TTC549 (cell line): ENCODE data around the gene KRTAP5-3.
A peak's percentile ranks its signal among the peaks of the same experiment; 100 is the strongest.
"Not testable (repeated sequence)": the region's sequence is repeated elsewhere in the genome, so short reads cannot be mapped to it uniquely, and the experiment has no call there.

Experiments
- FAIRE-seq: peaks from 2 replicates; lab custom pipeline; 2012; peaks lifted over from hg19 to GRCh38; lab: Jason Lieb, UNC

KRTAP5-3 gene

DNA sequence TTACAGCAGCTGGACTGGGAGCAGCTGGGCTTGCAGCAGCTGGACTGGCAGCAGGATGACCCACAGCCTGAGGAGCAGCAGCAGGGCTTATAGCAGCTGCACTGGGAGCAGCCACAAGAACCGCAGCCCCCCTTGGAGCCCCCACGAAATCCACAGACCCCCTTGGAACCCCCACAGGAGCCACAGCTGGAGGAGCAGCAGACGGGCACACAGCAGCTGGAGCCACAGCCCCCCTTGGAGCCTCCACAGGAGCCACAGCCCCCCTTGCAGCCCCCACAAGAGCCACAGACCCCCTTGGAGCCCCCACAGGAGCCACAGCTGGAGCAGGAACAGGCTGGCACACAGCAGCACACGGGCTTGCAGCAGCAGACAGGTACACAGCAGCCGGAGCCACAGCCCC, 362 bp downstream of the KRTAP5-3 start:
- not testable (repeated sequence) for FAIRE-seq

GRCh38 chr11:1607156-1607845, 962 bp downstream of the KRTAP5-3 start:
- not testable (repeated sequence) for FAIRE-seq

GRCh38 chr11:1605923-1606322, 2.3 kb downstream of the KRTAP5-3 start:
- FAIRE-seq: not testable (repeated sequence)

GRCh38 chr11:1604711-1605110, 3.6 kb downstream of the KRTAP5-3 start:
- no peak for FAIRE-seq

GRCh38 chr11:1604181-1604580, 4.1 kb downstream of the KRTAP5-3 start:
- no peak for FAIRE-seq

GRCh38 chr11:1603629-1604028, 4.6 kb downstream of the KRTAP5-3 start:
- no peak for FAIRE-seq

DNA sequence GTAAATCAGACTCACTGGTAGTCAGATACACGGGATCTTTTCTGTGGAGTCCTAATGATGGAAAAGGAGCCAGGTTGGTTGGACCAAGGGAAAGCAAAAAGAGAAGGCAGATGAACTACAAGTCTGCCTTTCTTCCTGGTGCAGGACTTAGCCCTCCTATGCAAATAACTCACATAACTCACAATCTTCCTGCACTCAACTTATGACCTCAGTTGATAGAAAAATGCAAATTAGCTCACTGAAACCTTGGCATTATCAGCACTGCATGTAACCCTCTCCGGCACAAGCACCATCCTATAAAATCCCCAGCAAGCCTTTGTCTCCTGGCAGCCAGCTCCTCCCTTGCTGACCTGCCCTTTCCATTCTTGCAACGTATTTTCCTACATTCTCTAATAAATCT, 6.6 kb downstream of the KRTAP5-3 start:
- not testable (repeated sequence) for FAIRE-seq

DNA sequence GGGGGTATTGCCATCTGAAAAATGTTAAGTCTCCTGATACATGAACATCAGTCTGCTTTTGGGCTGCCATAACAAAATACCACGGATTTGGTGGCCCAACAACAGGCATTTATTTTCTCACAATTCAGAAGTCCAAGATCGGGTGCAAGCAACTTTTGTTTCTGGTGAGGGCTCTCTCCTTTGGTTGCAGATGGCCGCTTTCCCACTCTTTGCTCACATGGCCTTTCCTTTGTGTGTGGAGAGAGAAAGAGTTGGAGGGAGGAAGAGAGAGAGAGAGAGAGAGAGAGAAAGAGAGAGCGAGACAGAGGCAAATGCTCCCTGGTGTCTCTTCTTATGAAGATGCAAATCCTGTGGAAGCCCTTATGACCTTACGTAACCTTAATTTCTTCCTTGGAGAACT, 7.6 kb downstream of the KRTAP5-3 start:
- no peak for FAIRE-seq

DNA sequence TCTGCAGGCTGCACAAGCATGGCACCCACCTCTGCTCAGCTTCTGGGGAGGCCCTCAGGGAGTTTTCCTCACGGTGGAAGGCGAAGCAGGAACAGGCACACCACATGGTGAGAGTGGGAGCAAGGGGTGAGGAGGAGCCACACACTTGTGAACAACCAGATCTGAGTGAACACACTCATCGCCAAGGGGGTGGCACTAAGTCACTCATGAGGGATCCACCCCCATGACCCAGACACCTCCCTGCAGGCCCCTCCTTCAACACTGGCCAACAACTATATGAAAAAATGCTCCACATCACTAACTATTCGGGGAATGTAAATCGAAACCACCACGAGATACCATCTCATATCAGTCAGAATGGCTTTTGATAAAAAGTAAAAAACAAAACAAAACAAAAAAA, 9.4 kb downstream of the KRTAP5-3 start:
- FAIRE-seq: no peak

DNA sequence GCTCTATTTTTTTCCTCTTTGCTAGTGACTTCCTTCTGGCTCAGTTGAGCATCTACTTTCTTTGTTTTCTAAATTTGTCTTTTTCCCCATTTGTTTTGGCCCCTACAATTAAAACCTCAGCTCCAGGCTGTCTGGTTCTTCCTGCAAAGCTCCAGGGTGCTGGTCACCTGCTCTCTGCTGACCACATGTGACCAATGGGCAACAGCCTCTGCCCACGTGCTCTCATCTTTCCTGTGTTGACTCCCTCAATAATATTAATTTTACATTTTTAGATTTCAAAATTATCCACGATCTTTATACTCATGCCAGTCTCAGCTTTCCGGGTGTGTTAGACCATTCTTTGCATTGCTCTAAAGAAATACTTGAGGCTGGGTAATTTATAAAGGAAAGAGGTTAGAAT, 9.9 kb downstream of the KRTAP5-3 start:
- not testable (repeated sequence) for FAIRE-seq

GRCh38 chr11:1597994-1598380, 10.3 kb downstream of the KRTAP5-3 start, which contains the start of gene KRTAP5-2:
Gene KRTAP5-2 (minus strand): TSS chr11:1598294. CDS start chr11:1598250, 44 bp downstream.
- no peak for FAIRE-seq

DNA sequence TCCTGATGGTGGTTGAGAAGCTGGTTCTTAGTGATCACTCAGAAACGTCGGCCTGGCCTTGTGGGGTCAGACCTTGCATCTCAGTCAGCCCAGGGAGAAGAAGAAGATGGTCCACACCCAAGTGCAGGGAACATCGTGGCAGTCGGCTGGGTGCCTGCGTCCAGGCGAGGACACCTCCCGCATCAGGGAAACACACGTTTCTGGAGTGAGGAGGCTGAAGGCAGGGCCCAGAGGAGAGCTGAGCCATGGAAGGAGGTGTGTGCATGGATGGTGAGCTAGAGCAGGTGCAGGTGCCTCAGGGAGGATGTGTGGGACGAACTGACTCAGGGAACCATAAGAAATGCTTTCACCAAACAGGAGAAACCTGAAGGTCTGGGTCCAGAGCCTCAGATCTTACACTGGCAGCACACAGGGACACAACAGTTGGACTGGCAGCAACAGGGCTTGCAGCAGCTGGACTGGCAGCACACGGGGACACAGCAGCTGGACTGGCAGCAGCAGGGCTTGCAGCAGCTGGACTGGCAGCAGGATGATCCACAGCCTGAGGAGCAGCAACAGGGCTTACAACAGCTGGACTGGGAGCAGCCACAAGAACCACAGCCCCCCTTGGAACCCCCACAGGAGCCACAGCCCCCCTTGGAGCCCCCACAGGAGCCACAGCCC, 10.8 kb downstream of the KRTAP5-3 start:
- FAIRE-seq: no peak

DNA sequence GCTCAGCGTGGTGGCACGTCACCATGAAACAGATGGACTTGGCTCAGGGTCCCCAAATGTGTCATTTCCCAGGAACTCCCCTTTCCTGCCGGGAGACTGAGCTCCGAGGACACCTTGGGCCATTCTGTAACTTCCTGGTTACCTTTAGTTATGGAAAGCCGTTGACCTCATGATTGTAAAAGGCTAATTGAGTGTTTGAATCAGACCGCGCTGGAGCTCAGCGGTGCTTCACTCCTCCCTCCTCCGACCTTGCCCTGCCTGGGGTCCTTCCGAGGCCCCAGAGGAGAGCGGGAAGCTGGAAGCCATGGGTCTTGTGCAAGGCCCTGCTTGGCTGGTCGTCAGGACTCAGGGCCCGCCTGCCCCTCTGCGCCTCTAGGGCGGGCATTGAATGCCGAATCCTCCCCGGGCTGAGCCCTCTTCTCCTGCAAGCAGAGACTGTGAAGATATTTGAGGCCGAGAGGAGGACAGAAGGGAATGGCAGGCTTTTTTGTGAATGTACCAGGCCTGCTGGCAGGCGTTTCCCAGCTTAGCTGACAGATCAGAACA, 11.6 kb downstream of the KRTAP5-3 start:
- not testable (repeated sequence) for FAIRE-seq

- FAIRE-seq: peak; percentile 65
Observed at GRCh38 chr11:1595994-1596575, 12.2 kb downstream of the KRTAP5-3 start.

DNA sequence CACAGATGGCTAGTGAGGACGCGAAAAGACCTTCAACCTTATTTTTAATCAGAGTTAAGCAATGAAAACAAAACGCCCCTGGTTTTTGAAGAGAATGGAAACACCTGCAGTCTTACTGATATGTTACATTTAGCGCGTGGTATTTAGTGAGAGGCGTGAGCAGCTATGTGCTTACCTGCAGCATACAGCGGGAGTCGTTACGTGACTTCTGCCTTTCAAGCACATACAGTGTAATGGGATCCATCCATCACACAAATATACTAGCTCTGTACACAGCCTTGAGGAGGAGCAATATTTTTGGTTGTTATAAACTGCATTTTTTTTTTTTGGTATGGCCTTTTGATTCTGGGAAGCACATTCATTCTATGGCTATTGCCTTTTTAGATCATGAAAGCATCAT, 15.6 kb downstream of the KRTAP5-3 start:
- FAIRE-seq: no peak

DNA sequence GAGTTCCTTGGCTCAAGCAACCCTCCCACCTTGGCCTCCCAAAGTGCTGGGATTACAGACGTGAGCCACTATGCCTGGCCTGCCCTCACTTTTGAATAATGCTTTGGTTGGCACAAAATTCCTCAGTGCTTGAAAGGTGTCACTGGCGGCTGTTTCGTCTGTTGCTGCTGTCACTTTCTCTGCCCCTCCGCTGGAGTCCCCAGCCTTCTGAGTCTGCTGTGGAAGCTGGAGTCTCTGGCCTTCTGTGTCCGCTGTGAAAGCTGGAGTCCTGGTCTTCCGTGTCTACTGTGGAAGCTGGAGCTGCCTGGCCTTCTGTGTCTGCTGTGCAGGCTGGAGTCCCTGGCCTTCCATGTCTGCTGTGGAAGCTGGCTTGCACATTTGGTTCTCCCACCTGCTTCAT, 18.3 kb downstream of the KRTAP5-3 start:
- no peak for FAIRE-seq

DNA sequence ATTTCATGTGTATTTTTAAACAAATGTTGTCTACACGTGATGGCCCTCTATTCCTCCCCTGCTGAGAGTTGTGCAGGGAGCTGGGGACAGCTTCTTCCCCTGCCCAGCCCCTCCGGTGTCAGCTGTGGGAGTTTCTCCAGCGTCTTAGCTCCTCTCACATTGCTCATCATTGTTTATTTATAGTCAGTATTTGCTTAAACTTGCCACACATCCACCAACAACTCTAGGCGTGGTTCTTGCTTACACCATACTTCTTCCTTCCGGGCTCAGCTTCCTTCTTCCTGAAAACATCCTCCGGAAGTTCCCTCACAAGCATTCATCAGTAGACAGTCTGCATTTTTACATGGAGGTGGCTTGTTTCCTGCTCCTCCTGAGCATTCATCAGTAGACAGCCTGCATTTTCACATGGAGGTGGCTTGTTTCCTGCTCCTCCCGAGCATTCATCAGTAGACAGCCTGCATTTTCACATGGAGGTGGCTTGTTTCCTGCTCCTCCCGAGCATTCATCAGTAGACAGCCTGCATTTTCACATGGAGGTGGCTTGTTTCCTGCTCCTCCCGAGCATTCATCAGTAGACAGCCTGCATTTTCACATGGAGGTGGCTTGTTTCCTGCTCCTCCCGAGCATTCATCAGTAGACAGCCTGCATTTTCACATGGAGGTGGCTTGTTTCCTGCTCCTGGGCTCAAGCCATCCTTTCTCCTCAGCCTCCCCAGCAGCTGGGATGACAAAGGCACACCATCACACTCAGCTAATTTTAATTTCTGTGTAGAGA, 18.9 kb downstream of the KRTAP5-3 start:
- FAIRE-seq: not testable (repeated sequence)

- FAIRE-seq: no peak
Observed at GRCh38 chr11:1586699-1587098, 21.6 kb downstream of the KRTAP5-3 start.

GRCh38 chr11:1584661-1585370, 23.4 kb downstream of the KRTAP5-3 start, which contains the start of gene KRTAP5-1:
Gene KRTAP5-1 (minus strand): TSS chr11:1585283. CDS start chr11:1585249, 34 bp downstream.
- FAIRE-seq: not testable (repeated sequence)

- not testable (repeated sequence) for FAIRE-seq
Observed at GRCh38 chr11:1582909-1583308, 25.4 kb downstream of the KRTAP5-3 start.

- FAIRE-seq: no peak
Observed at GRCh38 chr11:1581976-1582375, 26.3 kb downstream of the KRTAP5-3 start.

- no peak for FAIRE-seq
Observed at GRCh38 chr11:1576825-1577224, 31.4 kb downstream of the KRTAP5-3 start.
